A549 (cell line): ENCODE data around the gene KIAA2012.

Source experiments
- CBX2 ChIP-seq: fragments of 200-600 bp; sonication (generic); IDR thresholded peaks from 2 replicates; pipeline ENCODE4 v1.6.1; 2016; ENCODE audit warnings: low read depth, mild to moderate bottlenecking, borderline replicate concordance
- CTCF ChIP-seq: fragments of >200 bp; sonication (Bioruptor Twin); formaldehyde crosslinking; IDR thresholded peaks from 3 replicates; pipeline ENCODE4 v1.5.1; 2016
- MAX ChIP-seq: IDR thresholded peaks from 2 replicates; pipeline ENCODE4 v1.6.1; 2012
- POLR2A ChIP-seq: IDR thresholded peaks from 2 replicates; pipeline ENCODE4 v1.6.1; 2012; ENCODE audit warnings: mild to moderate bottlenecking, low read length
- RFX5 ChIP-seq: fragments of 450-650 bp; IDR thresholded peaks from 2 replicates; pipeline ENCODE4 v1.7.1; 2014; ENCODE audit warnings: antibody characterized with exemption, mild to moderate bottlenecking, moderate library complexity

- no peak for TF ChIP-seq CTCF
- no peak for TF ChIP-seq MAX
- no peak for TF ChIP-seq POLR2A
- TF ChIP-seq RFX5 = no peak
- TF ChIP-seq CBX2 = no peak
These were observed 5.5 kb upstream of the KIAA2012 start for GRCh38 chr2:202067589-202067988.
